ENCODE measurements around the gene SLC20A1. TPM values are rescaled to one million over a fixed set of nuclear protein-coding genes. Genes with fewer than 3 reads are reported as not detected.

Gene SLC20A1
- total RNA-seq, 1 donor from 2014 or later: 36.6 TPM

DNA sequence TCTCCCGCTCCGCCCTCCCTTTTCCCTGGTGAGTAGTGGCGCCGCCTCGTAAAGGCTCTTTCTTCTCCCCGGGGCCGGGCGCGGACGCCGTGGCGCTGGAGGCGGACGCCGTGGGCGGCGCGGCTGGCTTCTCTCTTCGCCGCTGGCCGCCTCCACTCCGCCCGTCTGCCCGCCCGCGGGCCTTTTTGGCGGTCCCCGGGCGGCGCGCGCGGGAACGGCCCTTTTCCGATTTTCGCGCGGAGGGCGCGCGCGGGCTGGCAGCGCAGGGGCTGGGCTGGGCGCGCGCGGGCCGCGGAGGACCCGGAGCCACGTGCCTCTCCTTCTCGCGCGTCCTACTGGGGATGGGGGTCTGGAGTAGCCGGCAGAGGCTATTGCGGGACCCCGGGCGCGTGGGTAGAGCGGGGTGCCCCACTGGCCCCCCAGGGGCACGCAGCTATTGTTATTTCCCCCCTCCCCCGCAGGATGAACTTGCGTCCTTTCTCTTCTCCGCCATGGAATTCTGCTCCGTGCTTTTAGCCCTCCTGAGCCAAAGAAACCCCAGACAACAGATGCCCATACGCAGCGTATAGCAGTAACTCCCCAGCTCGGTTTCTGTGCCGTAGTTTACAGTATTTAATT is 472 bp downstream of the SLC20A1 start:
- Histone ChIP-seq H3K9me3 (no peaks in the 10 kb centered on the region), H3K4me1 (peaks cover 34% of the 10 kb centered on the region), H3K27ac (peak overlapping the region; percentile 97), H3K27me3 (no peaks in the 10 kb centered on the region), H3K36me3 (peaks cover 0 to 14% of the 10 kb centered on the region in 2 donors), H3K4me3 (peak overlapping the region; percentile 83 to 93)
- TF ChIP-seq POLR2AphosphoS5 (IDR thresholded peaks at IDR 0.05; ENCODE audit: insufficient read depth in 1 of 2, low read depth in 1 of 2) (no peak), POLR2A (IDR thresholded peaks at IDR 0.05) (no peak)
- TF ChIP-seq, protein P1, sequence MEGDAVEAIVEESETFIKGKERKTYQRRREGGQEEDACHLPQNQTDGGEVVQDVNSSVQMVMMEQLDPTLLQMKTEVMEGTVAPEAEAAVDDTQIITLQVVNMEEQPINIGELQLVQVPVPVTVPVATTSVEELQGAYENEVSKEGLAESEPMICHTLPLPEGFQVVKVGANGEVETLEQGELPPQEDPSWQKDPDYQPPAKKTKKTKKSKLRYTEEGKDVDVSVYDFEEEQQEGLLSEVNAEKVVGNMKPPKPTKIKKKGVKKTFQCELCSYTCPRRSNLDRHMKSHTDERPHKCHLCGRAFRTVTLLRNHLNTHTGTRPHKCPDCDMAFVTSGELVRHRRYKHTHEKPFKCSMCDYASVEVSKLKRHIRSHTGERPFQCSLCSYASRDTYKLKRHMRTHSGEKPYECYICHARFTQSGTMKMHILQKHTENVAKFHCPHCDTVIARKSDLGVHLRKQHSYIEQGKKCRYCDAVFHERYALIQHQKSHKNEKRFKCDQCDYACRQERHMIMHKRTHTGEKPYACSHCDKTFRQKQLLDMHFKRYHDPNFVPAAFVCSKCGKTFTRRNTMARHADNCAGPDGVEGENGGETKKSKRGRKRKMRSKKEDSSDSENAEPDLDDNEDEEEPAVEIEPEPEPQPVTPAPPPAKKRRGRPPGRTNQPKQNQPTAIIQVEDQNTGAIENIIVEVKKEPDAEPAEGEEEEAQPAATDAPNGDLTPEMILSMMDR (IDR thresholded peaks at IDR 0.05): no peak
- intact Hi-C loops (cut with DNase I): no loop called here
- no peak for DNase-seq (ENCODE audit: extremely low spot score in 2 of 2)

DNA sequence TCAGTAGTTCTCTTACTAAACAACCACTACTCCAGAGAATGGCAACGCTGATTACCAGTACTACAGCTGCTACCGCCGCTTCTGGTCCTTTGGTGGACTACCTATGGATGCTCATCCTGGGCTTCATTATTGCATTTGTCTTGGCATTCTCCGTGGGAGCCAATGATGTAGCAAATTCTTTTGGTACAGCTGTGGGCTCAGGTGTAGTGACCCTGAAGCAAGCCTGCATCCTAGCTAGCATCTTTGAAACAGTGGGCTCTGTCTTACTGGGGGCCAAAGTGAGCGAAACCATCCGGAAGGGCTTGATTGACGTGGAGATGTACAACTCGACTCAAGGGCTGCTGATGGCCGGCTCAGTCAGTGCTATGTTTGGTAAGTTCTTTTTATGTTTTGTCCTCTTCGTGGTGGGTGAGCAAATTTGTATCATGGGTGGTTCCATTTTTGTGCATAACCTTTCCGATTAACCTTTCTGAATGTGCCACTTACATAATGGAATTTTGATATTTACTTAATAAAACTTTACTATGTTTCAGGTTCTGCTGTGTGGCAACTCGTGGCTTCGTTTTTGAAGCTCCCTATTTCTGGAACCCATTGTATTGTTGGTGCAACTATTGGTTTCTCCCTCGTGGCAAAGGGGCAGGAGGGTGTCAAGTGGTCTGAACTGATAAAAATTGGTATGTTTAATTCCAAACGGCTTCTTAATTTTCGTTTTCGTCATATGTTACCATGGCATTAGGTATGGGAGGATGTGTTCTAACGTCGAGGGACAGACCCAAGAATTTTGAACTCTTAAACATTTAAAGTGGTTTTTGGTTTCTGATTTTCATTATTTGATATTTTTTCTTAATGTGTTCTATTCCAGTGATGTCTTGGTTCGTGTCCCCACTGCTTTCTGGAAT is 1.3 kb downstream of the SLC20A1 start:
- Histone ChIP-seq H3K9me3 (no peaks in the 10 kb centered on the region), H3K36me3 (peaks cover 0 to 21% of the 10 kb centered on the region in 2 donors), H3K4me3 (peak overlapping the region; percentile 83 to 93), H3K4me1 (peaks cover 34% of the 10 kb centered on the region), H3K27ac (peak overlapping the region; percentile 97), H3K27me3 (no peaks in the 10 kb centered on the region)
- no peak for DNase-seq (ENCODE audit: extremely low spot score in 2 of 2)
- intact Hi-C loops (cut with DNase I): no loop called here
- TF ChIP-seq POLR2AphosphoS5 (IDR thresholded peaks at IDR 0.05; ENCODE audit: insufficient read depth in 1 of 2, low read depth in 1 of 2) (no peak), POLR2A (IDR thresholded peaks at IDR 0.05) (no peak)
- TF ChIP-seq, protein P1 (IDR thresholded peaks at IDR 0.05): no peak

DNA sequence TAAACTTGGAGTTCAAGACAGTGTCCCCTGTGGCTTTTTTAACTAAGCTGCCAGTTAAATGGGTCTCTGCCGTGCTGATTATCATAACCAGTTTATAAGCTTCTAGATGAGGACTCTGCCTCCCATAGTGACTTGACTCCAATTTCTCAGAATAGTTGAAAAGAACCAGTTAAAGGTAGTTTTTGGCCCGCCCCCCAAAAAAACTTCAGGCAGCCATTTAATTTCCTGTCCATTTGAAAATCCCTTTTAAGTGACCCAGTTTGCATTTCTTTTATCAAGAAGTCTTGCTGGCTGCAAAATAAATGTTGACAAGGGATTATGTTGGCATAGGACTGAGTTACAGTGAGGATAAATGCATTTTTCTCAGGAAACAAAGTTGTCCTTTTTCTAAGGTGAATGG is 2.3 kb downstream of the SLC20A1 start:
- DNase-seq (ENCODE audit: extremely low spot score in 2 of 2): no peak
- no peaks in the 10 kb centered on the region for H3K9me3 ChIP-seq
- TF ChIP-seq POLR2A (IDR thresholded peaks at IDR 0.05): no peak
- TF ChIP-seq, protein P1 (IDR thresholded peaks at IDR 0.05): no peak
- TF ChIP-seq POLR2AphosphoS5 (IDR thresholded peaks at IDR 0.05; ENCODE audit: insufficient read depth in 1 of 2, low read depth in 1 of 2): no peak
- peaks cover 34% of the 10 kb centered on the region for H3K4me1 ChIP-seq
- no peak overlapping the region for H3K4me3 ChIP-seq
- intact Hi-C loops (cut with DNase I): no loop called here
- peaks cover 4 to 30% of the 10 kb centered on the region in 2 donors for H3K36me3 ChIP-seq
- no peak overlapping the region for H3K27ac ChIP-seq
- H3K27me3 ChIP-seq: no peaks in the 10 kb centered on the region

GRCh38 chr2:112656679-112657078 is 10.9 kb downstream of the SLC20A1 start:
- Histone ChIP-seq H3K36me3 (peaks cover 4 to 63% of the 10 kb centered on the region in 2 donors), H3K4me1 (peaks cover 7% of the 10 kb centered on the region), H3K4me3 (no peak overlapping the region), H3K9me3 (no peaks in the 10 kb centered on the region), H3K27ac (no peak overlapping the region), H3K27me3 (no peaks in the 10 kb centered on the region)
- intact Hi-C loops (cut with DNase I): no loop called here
- DNase-seq (ENCODE audit: extremely low spot score in 2 of 2): no peak
- no peak for TF ChIP-seq POLR2AphosphoS5 (IDR thresholded peaks at IDR 0.05; ENCODE audit: insufficient read depth in 1 of 2, low read depth in 1 of 2)
- TF ChIP-seq, protein P1 (IDR thresholded peaks at IDR 0.05): no peak
- TF ChIP-seq POLR2A (IDR thresholded peaks at IDR 0.05): no peak

All from vagina (tissue), 2 donors.